Caki2 (cell line): ENCODE data around the gene GRIPAP1. TPM values are rescaled to one million over a fixed set of nuclear protein-coding genes. Genes with fewer than 3 reads are reported as not detected.
"Not testable (repeated sequence)": the region's sequence is repeated elsewhere in the genome, so short reads cannot be mapped to it uniquely, and the experiment has no call there.

Experiments used
- DNase-seq: peaks from one replicate; pipeline ENCODE4 v3.0.0-alpha.2; 2015; ENCODE audit warnings: low read depth
- in situ Hi-C: cut with HindIII; loops from 2 replicates; pipeline ENCODE4 v1.10.0; 2016; ENCODE audit warnings: low sequenced_read_pairs, low pct_unique_long_range_greater_than_20kb, mixed read lengths
- total RNA-seq: library from RNA; depleted of rRNA; stranded (reverse); fragments of >200 nt; shearing (Covaris generic); gene quantifications from 2 replicates; pipeline ENCODE4 v1.2.3, GENCODE V29; 2014; ENCODE audit warnings: low replicate concordance

Gene GRIPAP1
- total RNA-seq, 1 experiment from 2014 or later, result 17.2 TPM

GRCh38 chrX:48998391-48998790 is 3.7 kb downstream of the GRIPAP1 start:
- in situ Hi-C loops, result no loop called here
- DNase-seq, result no peak

- in situ Hi-C loops, result no loop called here
- no peak for DNase-seq
Measured at GRCh38 chrX:48997865-48998264, 4.2 kb downstream of the GRIPAP1 start.

- no peak for DNase-seq
- in situ Hi-C loops, result no loop called here
Measured at GRCh38 chrX:48997455-48997854, 4.6 kb downstream of the GRIPAP1 start.

- in situ Hi-C loops, result no loop called here
- DNase-seq, result no peak
Measured at GRCh38 chrX:48996969-48997368, 5.1 kb downstream of the GRIPAP1 start.

GRCh38 chrX:48992341-48992740 is 9.7 kb downstream of the GRIPAP1 start:
- in situ Hi-C loops, result no loop called here

GRCh38 chrX:48989483-48989882 is 12.6 kb downstream of the GRIPAP1 start:
- in situ Hi-C loops, result no loop called here
- no peak for DNase-seq

More at GRCh38 chrX:48992341-48992740, 9.7 kb downstream of the GRIPAP1 start:
- DNase-seq, result no peak

- in situ Hi-C loops, result no loop called here
- no peak for DNase-seq
Measured at GRCh38 chrX:48983896-48984295, 18.2 kb downstream of the GRIPAP1 start.

- no peak for DNase-seq
- in situ Hi-C loops, result no loop called here
Measured at GRCh38 chrX:48983081-48983480, 19.0 kb downstream of the GRIPAP1 start.

GRCh38 chrX:48981178-48981577 is 20.9 kb downstream of the GRIPAP1 start:
- no peak for DNase-seq

GRCh38 chrX:48980341-48980740 is 21.7 kb downstream of the GRIPAP1 start:
- DNase-seq, in situ Hi-C loops: not testable (repeated sequence)

More at GRCh38 chrX:48981178-48981577, 20.9 kb downstream of the GRIPAP1 start:
- in situ Hi-C loops, result no loop called here

- no peak for DNase-seq
- in situ Hi-C loops, result no loop called here
Measured at GRCh38 chrX:48978226-48978625, 23.8 kb downstream of the GRIPAP1 start.

- in situ Hi-C loops, result no loop called here
- no peak for DNase-seq
Measured at GRCh38 chrX:48976086-48976485, 26.0 kb downstream of the GRIPAP1 start.

GRCh38 chrX:48975541-48975940 is 26.5 kb downstream of the GRIPAP1 start:
- no peak for DNase-seq
- in situ Hi-C loops, result no loop called here

GRCh38 chrX:48975041-48975440 is 27.0 kb downstream of the GRIPAP1 start:
- in situ Hi-C loops, result no loop called here
- DNase-seq, result no peak

- no peak for DNase-seq
- in situ Hi-C loops, result no loop called here
Measured at GRCh38 chrX:48974574-48974973, 27.5 kb downstream of the GRIPAP1 start.

- DNase-seq, result no peak
- in situ Hi-C loops, result no loop called here
Measured at GRCh38 chrX:48974033-48974432, 28.0 kb downstream of the GRIPAP1 start.

- DNase-seq, result no peak
Measured at GRCh38 chrX:48972220-48973164, 29.6 kb downstream of the GRIPAP1 start.

GRCh38 chrX:48971249-48972219 is 30.5 kb downstream of the GRIPAP1 start, which contains the start of gene KCND1:
KCND1 (minus strand) TSS chrX:48971844; CDS start chrX:48970271, 1,573 bp downstream.
- in situ Hi-C loops, result no loop called here
- no peak for DNase-seq

More at GRCh38 chrX:48972220-48973164, 29.6 kb downstream of the GRIPAP1 start:
- in situ Hi-C loops, result no loop called here

- in situ Hi-C loops, result no loop called here
- DNase-seq, result no peak
Measured at GRCh38 chrX:48969471-48969870, 32.6 kb downstream of the GRIPAP1 start.
